Skin of body (tissue), 2 donors: ENCODE results near the gene FMO4. TPM values are rescaled to one million over a fixed set of nuclear protein-coding genes. Genes with fewer than 3 reads are reported as not detected.
"Not testable (repeated sequence)": the region's sequence is repeated elsewhere in the genome, so short reads cannot be mapped to it uniquely, and the experiment has no call there.

ENCODE experiments used
- DNase-seq: peaks from one replicate; lab custom pipeline; 2025; lab: John Stamatoyannopoulos, UW
- total RNA-seq: library from RNA; depleted of rRNA; stranded (reverse); fragments of >200 nt; gene quantifications from one replicate; pipeline ENCODE4 v1.2.3, GENCODE V29; 2014

Gene FMO4
- 4.5 TPM for total RNA-seq

DNA sequence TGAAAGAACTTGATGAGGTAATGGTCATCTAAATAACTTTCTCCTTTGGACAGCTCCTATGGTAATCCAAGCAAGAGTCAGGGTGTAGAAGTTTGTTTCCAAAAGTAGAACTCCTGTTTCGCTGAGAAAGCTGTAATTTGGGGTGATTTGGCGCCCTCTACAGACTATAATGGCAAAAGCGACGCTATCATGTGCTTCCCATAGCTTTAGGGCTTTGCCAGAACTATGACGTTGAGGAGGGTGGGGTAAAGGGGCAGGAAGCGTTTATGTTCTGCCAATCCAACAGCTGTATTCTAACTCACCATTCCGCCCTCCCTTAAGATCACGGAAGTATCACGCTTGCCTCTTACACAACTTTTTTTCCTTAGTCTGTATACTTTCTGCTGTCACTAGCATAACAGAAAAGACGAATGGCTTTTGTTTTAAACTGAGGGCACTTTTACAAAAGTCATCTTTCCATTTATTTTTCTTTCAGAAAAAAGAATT, at the start of gene FMO4:
Gene FMO4 (plus strand): TSS at position 349 of the 486 bp plus-strand sequence. CDS start 5,643 bp downstream, outside the sequence.
- DNase-seq = peak; percentile 100

GRCh38 chr1:171265686-171266085, 48.3 kb upstream of the FMO4 start:
- peak; percentile 24 for DNase-seq

GRCh38 chr1:171266930-171267329, 47.1 kb upstream of the FMO4 start:
- no peak for DNase-seq

GRCh38 chr1:171267391-171267790, 46.6 kb upstream of the FMO4 start:
- peak; percentile 75 for DNase-seq

GRCh38 chr1:171270806-171271205, 43.2 kb upstream of the FMO4 start:
- no peak for DNase-seq

DNA sequence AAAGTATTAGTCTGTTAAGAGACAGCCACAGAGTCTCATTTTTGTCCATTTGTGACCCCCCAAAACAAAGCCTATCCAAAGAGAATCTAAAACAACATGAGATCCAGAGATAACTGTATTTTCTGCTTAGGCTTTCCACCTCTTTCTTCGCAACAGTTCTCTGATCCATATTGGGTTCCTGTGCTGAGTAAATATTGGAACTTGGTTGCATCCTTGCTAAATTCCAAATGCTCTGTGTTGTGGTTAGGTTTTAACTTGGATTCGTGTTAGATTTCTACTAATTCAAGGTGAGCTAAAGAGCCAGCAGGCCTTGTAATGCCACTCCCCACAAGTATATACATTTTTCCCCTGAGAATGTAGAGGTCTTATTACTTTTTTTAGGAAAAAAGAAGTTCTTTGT, 36.4 kb upstream of the FMO4 start:
- no peak for DNase-seq

- no peak for DNase-seq
Measured at GRCh38 chr1:171279234-171279633, 34.7 kb upstream of the FMO4 start.

DNA sequence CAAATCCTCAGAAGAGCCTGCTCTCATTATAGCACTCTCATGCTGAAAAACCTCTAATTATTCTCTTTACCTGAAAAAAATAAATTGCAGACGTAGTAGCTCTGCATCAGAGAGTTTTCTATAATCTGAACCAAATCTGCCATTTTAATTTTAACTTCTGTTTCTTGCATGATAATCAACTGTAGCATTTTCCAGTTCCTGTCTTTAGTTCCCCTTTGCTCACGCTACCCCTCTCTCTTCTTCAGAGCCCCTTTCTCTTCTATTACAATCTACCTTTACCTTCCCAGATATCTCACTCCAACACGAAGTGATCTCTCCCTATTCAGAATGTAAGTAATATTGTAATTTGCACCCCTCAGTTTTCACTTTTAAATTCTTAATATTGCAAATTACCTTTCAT, 34.3 kb upstream of the FMO4 start:
- no peak for DNase-seq

GRCh38 chr1:171280599-171280998, 33.4 kb upstream of the FMO4 start:
- DNase-seq = no peak

DNA sequence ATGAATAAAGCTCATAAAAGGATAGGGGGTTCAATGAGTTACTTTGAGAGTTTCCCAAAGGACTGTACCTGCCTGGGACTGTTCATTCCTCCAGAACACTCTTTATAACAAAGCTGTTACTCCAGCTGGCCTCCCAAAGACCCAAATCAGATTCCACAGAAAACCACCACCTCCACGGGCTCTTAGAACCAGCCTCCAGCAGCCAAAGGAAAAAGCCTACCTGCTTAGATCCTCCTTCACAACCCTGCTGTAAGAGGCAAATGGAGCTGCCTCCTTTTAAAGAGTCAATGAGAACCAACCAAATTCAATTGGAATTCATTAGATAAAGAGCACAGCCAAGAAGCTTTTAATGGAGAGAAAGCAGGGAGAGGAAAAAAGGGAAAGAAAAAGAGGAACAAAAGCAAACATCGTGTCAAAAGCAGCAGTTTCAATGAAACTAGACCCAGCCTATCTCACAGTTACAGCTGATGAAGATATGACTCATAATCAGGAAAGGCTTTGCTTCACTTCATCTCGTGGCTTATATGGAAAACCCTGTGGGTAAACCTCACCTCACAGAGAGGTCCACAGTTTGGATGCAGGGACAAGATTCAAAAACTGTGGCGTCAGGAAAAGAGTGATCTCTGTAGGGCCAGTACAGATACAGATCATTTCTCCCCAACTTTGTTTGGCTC, 27.8 kb upstream of the FMO4 start:
- DNase-seq = no peak

GRCh38 chr1:171290621-171291020, 23.4 kb upstream of the FMO4 start:
- no peak for DNase-seq

- DNase-seq = no peak
Measured at GRCh38 chr1:171292799-171293198, 21.2 kb upstream of the FMO4 start.

DNA sequence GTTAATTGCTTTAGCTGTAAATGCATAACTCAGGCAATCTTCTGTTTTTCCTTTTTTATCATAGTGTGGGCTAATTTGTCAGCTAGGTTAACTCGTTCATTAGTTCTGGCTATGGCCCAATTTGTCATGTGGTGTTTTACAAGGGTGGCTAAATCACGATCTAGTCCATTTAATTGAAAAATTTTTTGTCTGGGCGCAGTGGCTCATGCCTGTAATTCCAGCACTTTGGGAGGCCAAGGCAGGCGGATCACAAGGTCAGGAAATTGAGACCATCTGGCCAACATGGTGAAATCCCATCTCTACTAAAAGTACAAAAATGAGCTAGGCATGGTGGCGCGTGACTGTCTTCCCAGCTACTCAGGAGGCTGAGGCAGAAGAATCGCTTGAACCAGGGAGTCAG, 18.6 kb upstream of the FMO4 start:
- not testable (repeated sequence) for DNase-seq

DNA sequence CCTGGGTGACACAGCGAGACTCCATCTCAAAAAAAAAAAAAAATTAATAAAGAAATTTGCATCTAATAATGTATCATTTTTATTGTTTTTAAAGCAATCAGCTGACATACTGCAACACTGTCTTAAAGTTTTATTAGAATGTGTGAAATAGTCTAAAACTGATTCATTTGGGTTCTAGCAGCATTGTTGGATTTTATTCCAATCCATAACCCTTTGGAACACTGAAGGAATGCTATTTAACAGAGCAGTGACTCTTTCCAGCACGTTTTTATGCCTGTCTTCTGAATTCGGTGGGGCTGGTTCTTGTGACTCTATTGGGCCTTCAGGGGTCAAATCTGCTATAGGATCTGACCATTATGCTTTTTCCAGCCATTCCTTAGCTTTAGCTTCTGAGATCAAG, 18.2 kb upstream of the FMO4 start:
- DNase-seq = no peak

DNA sequence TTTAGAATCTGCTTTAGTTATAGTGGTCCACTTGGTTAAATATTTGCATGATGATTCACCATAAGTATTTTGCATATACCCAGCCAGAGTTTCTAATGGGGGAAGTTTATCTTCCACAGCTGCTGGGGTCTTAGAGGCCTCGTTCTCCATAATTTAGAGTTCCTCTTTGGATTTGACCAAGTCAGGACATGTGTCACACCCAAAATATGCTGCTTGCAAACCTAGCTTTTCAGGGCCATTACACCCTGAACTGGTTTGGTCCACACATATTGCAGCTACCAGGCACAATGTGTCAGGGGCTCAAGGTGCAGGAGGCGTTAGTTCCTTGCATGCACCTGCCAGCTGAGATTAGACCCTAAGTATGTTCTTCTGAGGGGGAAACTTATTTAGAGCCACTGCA, 17.1 kb upstream of the FMO4 start:
- DNase-seq = no peak

GRCh38 chr1:171298696-171299095, 15.3 kb upstream of the FMO4 start:
- DNase-seq = no peak

DNA sequence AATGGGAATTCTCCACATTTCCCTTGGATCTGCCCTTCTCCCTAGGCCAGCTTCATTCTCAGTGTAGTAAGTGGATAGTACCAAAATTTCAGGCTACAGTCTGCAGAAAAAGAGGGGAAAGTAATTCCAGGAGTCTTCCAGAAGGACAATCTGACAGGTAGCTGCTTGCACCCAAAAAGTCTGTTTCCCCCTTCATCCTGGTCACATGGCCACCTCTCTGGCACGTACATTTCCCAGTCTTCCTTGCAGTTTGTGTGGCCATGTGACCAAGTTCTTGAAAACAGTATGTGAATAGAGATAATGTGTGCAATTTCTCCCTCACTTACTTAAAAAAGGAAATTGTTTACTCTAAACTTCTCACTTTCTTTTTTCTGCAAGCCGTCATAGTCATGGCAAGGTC, 14.6 kb upstream of the FMO4 start:
- DNase-seq = no peak

DNA sequence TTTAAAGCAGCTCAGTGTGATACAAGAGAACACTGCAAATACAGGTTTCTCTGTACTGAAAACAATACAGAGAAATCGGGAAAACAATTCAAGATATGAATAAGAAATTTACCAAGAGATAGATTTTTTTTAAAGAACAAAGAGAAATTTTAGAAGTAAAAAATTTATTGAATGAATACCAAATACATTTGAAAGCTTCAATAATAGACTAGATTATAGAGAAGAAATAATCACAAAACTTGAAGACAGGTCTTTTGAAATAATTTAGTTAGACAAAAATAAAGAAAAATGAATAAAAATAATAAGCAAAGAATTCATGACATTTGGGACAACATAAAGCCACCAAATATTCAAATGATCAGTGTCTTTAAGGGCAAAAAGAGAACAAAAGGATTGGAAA, 13.6 kb upstream of the FMO4 start:
- no peak for DNase-seq

GRCh38 chr1:171310661-171311087, 3.3 kb upstream of the FMO4 start:
- DNase-seq = no peak

DNA sequence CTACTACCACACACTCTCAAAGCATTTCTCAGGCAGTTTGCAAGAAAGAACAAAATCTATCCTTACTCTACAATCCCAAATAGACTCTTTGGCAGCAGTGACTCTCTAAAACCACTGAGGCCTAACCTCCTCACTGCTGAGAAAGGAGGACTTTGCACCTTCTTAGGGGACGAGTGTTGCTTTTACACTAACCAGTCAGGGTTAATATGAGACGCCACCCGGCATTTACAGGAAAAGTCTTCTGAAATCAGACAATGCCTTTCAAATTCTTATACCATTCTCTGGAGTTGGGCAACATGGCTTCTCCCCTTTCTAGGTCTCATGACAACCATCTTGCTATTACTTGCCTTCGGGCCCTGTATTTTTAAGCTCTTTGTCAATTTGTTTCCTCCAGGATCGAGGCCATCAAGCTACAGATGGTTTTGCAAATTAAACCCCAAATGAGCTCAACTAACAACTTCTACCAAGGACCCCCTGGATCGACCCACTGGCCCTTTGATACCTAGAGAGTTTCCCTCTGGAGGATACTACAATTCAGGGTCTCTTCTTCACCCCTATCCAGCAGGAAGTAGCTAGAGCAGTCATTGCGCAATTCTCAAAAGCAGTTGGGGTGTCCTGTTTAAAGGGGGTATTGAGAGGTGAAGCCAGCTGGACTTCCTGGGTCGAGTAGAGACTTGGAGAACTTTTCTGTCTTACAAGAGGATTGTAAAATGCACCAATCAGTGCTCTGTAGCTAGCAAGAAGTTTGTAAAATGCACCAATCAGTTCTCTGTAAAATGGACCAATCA, 2.0 kb upstream of the FMO4 start:
- DNase-seq = no peak

GRCh38 chr1:171313319-171313834, 606 bp upstream of the FMO4 start:
- no peak for DNase-seq

- DNase-seq = no peak
Measured at GRCh38 chr1:171329251-171329650, 15.3 kb downstream of the FMO4 start.
